Measurements from ENCODE around the gene TSPEAR.
"Not testable (repeated sequence)": the region's sequence is repeated elsewhere in the genome, so short reads cannot be mapped to it uniquely, and the experiment has no call there.

TSPEAR gene

GRCh38 chr21:44601596-44602462 lies 109.5 kb downstream of the TSPEAR start:
- DNase-seq: no peak

- DNase-seq: not testable (repeated sequence)
Measured at GRCh38 chr21:44601091-44601490, 110.3 kb downstream of the TSPEAR start.

- DNase-seq: not testable (repeated sequence)
Measured at GRCh38 chr21:44600118-44600978, 111.0 kb downstream of the TSPEAR start, which contains the start of gene KRTAP10-7. Gene KRTAP10-7 (plus strand): TSS chr21:44600597. CDS start chr21:44600622, 25 bp downstream.

- no peak for DNase-seq
Measured at GRCh38 chr21:44599264-44600029, 111.9 kb downstream of the TSPEAR start.

- DNase-seq: no peak
Measured at GRCh38 chr21:44598061-44598460, 113.3 kb downstream of the TSPEAR start.

GRCh38 chr21:44596068-44596725 lies 115.2 kb downstream of the TSPEAR start:
- DNase-seq: no peak

GRCh38 chr21:44595524-44595923 lies 115.8 kb downstream of the TSPEAR start:
- no peak for DNase-seq

- DNase-seq: no peak
Measured at GRCh38 chr21:44594406-44594916, 116.9 kb downstream of the TSPEAR start.

GRCh38 chr21:44593598-44594405 lies 117.6 kb downstream of the TSPEAR start:
- no peak for DNase-seq

GRCh38 chr21:44592446-44593311 lies 118.7 kb downstream of the TSPEAR start, which contains the start of gene KRTAP10-6:
Gene KRTAP10-6 (minus strand): TSS chr21:44592505. CDS start chr21:44592484, 21 bp downstream.
- no peak for DNase-seq

GRCh38 chr21:44591801-44592130 lies 119.6 kb downstream of the TSPEAR start:
- not testable (repeated sequence) for DNase-seq

GRCh38 chr21:44590897-44591800 lies 120.2 kb downstream of the TSPEAR start:
- not testable (repeated sequence) for DNase-seq

- DNase-seq: no peak
Measured at GRCh38 chr21:44590311-44590721, 121.1 kb downstream of the TSPEAR start.

- no peak for DNase-seq
Measured at GRCh38 chr21:44589586-44590305, 121.6 kb downstream of the TSPEAR start.

- no peak for DNase-seq
Measured at GRCh38 chr21:44589094-44589493, 122.3 kb downstream of the TSPEAR start.

- DNase-seq: no peak
Measured at GRCh38 chr21:44585892-44586291, 125.5 kb downstream of the TSPEAR start.

GRCh38 chr21:44583800-44584147 lies 127.6 kb downstream of the TSPEAR start:
- no peak for DNase-seq

- DNase-seq: peak; percentile 41
Measured at GRCh38 chr21:44583089-44583799, 128.1 kb downstream of the TSPEAR start.

All from NCI-H748 treated with DMSO at 0.1 percent for 48 hours (cell line).